A549 (cell line): ENCODE measurements around the gene WDR35. TPM values are rescaled to one million over a fixed set of nuclear protein-coding genes. Genes with fewer than 3 reads are reported as not detected.

Experiments
- BHLHE40 ChIP-seq: IDR thresholded peaks from 2 replicates; pipeline ENCODE4 v1.6.1; 2012; ENCODE audit warnings: low read depth, low read length, inconsistent platforms
- EHF ChIP-seq: fragments of 250-450 bp; sonication (Bioruptor Pico); IDR thresholded peaks from 2 replicates; pipeline ENCODE4 v1.5.0; 2020; ENCODE audit warnings: mild to moderate bottlenecking
- EHMT2 ChIP-seq: fragments of 200-600 bp; sonication (generic); IDR thresholded peaks from 2 replicates; pipeline ENCODE4 v1.6.1; 2016; ENCODE audit warnings: antibody characterized with exemption, low read depth, mild to moderate bottlenecking, moderate library complexity
- FOSB ChIP-seq: fragments of 250-450 bp; sonication (Bioruptor Pico); IDR thresholded peaks from 2 replicates; pipeline ENCODE4 v1.5.0; 2020; ENCODE audit warnings: mild to moderate bottlenecking, moderate library complexity
- GATA3 ChIP-seq: IDR thresholded peaks from 2 replicates; pipeline ENCODE4 v1.6.1; 2012; ENCODE audit warnings: borderline replicate concordance
- HDAC2 ChIP-seq: fragments of 200-600 bp; sonication (generic); IDR thresholded peaks from 2 replicates; pipeline ENCODE4 v1.6.1; 2016
- HEYL ChIP-seq: fragments of 250-450 bp; sonication (Bioruptor Pico); IDR thresholded peaks from 2 replicates; pipeline ENCODE4 v1.8.0; 2021; ENCODE audit warnings: mild to moderate bottlenecking, moderate library complexity
- HOXB13 ChIP-seq: fragments of 250-450 bp; sonication (Bioruptor Pico); IDR thresholded peaks from 2 replicates; pipeline ENCODE4 v1.5.0; 2020; ENCODE audit warnings: low read depth, mild to moderate bottlenecking, moderate library complexity
- JUN ChIP-seq, 2 experiments: fragments of >200 bp; sonication (Bioruptor Twin); formaldehyde crosslinking; IDR thresholded peaks; 2 replicates in 1 of 2; 3 replicates in 1 of 2; pipeline ENCODE4 v1.6.1; 2016 to 2017
- KDM1A ChIP-seq: fragments of 200-600 bp; sonication (generic); IDR thresholded peaks from 2 replicates; pipeline ENCODE4 v1.6.1; 2016; ENCODE audit warnings: low read depth, mild to moderate bottlenecking
- MAFK ChIP-seq: fragments of 450-650 bp; IDR thresholded peaks from 2 replicates; pipeline ENCODE4 v1.6.1; 2014; ENCODE audit not compliant: partially characterized antibody
- MAZ ChIP-seq: fragments of 150-350 bp; IDR thresholded peaks from 2 replicates; pipeline ENCODE4 v1.6.1; 2014; ENCODE audit warnings: antibody characterized with exemption, low read depth, low read length, borderline replicate concordance
- PHF8 ChIP-seq: fragments of 200-600 bp; sonication (generic); IDR thresholded peaks from 2 replicates; pipeline ENCODE4 v1.6.1; 2016; ENCODE audit warnings: low read depth, mild to moderate bottlenecking, antibody characterized with exemption, moderate library complexity, borderline replicate concordance
- POLR2A ChIP-seq: IDR thresholded peaks from 2 replicates; pipeline ENCODE4 v1.6.1; 2012; ENCODE audit warnings: mild to moderate bottlenecking, low read length
- POLR2AphosphoS2 ChIP-seq: conservative IDR thresholded peaks from 2 replicates; pipeline ENCODE4 v1.6.1; 2012; ENCODE audit warnings: low read length, improper control_type of control experiment, inconsistent platforms
- RARB ChIP-seq: fragments of 250-450 bp; sonication (Bioruptor Pico); IDR thresholded peaks from 2 replicates; pipeline ENCODE4 v1.8.0; 2021; ENCODE audit warnings: mild to moderate bottlenecking, moderate library complexity
- RNF2 ChIP-seq: fragments of 200-600 bp; sonication (generic); IDR thresholded peaks from 2 replicates; pipeline ENCODE4 v1.6.1; 2016; ENCODE audit warnings: low read depth, mild to moderate bottlenecking, antibody characterized with exemption, moderate library complexity, borderline replicate concordance
- SREBF2 ChIP-seq: fragments of 450-650 bp; IDR thresholded peaks from 2 replicates; pipeline ENCODE4 v1.6.1; 2014; ENCODE audit warnings: mild to moderate bottlenecking, moderate library complexity
- ZC3H11A ChIP-seq: fragments of 450-650 bp; IDR thresholded peaks from 2 replicates; pipeline ENCODE4 v1.6.1; 2014; ENCODE audit warnings: antibody characterized with exemption, mild to moderate bottlenecking
- ZFP36 ChIP-seq: fragments of 450-650 bp; IDR thresholded peaks from 2 replicates; pipeline ENCODE4 v1.6.1; 2014; ENCODE audit warnings: borderline replicate concordance; ENCODE audit not compliant: partially characterized antibody
- polyA plus RNA-seq, 4 experiments: library from polyadenylated mRNA; depleted of rRNA in 3 of 4; stranded (reverse); fragments of >200 nt; fragmentation: RNase III in 1 of 4; extraction: RNeasy Plus Mini Kit Qiagen cat#74134 plus additional on column Dnase treatment in 1 of 4; gene quantifications; 2 replicates in 3 of 4; 3 replicates in 1 of 4; pipeline ENCODE4 v1.2.3, GENCODE V29; 2011 to 2017
- TF ChIP-seq, protein P1 (sequence below): fragments of >200 bp; sonication (Bioruptor Twin); formaldehyde crosslinking; IDR thresholded peaks from 3 replicates; pipeline ENCODE4 v1.6.1; 2016
- TF ChIP-seq, protein P2 (sequence below): fragments of >200 bp; sonication (Bioruptor Twin); formaldehyde crosslinking; IDR thresholded peaks from 3 replicates; pipeline ENCODE4 v1.5.1; 2016
- TF ChIP-seq, protein P3 (sequence below): fragments of 200-600 bp; sonication (generic); IDR thresholded peaks from 2 replicates; pipeline ENCODE4 v1.6.1; 2016; ENCODE audit warnings: antibody characterized with exemption, mild to moderate bottlenecking, moderate library complexity

The WDR35 gene
- polyA plus RNA-seq, 2 of the 4 experiments (the other 2 are of a cell fraction): 12.1 to 28.5 TPM

DNA sequence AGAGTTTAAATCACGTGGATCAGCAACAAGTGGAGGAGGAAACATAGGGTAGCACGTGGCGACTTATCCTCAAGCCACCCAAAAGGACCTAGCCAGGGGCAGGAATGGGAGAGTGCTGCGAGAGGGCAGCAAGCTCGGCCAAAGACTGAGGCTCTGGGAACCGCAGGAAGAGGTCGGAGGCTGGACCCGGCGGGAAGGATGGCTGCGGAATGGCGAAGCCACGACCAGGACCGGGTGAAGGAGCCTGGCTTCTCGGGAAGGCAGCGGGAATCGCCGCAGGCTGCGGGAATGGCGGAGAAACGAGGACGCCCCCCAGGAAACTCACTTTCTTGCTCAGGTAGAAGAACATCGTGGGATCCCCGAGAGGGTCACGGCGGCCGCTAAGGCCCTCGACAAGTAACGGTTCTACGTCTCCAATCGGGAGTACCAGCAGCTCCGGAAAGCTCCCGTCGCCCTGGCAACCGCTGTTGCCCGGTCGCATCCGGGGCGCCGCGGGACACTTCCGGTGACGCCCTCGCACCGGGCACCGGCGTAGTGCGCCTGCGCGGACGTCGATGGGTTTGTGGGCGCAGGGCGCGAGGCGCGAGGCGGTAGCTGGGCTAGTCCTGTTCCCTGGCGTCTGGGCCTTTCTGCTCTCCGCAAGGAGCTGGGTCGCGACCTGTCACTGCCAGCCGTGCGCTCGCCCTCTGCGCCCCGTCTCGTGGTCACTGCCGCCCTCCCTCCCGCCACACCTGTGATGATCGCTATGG is at the start of gene WDR35 (continued):
- TF ChIP-seq RARB (CRISPR knock-in tag) (no peak), SREBF2 (no peak), POLR2AphosphoS2 (no peak), POLR2A (peak; percentile 99), HEYL (no peak), PHF8 (peak; percentile 79; the same call in 1 of the 2 replicates), GATA3 (peak; percentile 27; the same call in 1 of the 2 replicates), ZFP36 (no peak), RNF2 (no peak), MAFK (no peak), ZC3H11A (no peak), BHLHE40 (no peak), HOXB13 (peak; percentile 25; the same call in 1 of the 2 replicates), JUN (IDR thresholded peaks at IDR 0.05) (peak; percentile 84 to 96), EHMT2 (no peak), MAZ (no peak), HDAC2 (0 out of 2 replicates have a peak, but pooled peaks have one; percentile 32), KDM1A (0 out of 2 replicates have a peak, but pooled peaks have one; percentile 54), EHF (CRISPR knock-in tag) (no peak), FOSB (CRISPR knock-in tag) (no peak)
- TF ChIP-seq, protein P1, sequence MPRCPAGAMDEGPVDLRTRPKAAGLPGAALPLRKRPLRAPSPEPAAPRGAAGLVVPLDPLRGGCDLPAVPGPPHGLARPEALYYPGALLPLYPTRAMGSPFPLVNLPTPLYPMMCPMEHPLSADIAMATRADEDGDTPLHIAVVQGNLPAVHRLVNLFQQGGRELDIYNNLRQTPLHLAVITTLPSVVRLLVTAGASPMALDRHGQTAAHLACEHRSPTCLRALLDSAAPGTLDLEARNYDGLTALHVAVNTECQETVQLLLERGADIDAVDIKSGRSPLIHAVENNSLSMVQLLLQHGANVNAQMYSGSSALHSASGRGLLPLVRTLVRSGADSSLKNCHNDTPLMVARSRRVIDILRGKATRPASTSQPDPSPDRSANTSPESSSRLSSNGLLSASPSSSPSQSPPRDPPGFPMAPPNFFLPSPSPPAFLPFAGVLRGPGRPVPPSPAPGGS: peak; percentile 94
- TF ChIP-seq, protein P2, sequence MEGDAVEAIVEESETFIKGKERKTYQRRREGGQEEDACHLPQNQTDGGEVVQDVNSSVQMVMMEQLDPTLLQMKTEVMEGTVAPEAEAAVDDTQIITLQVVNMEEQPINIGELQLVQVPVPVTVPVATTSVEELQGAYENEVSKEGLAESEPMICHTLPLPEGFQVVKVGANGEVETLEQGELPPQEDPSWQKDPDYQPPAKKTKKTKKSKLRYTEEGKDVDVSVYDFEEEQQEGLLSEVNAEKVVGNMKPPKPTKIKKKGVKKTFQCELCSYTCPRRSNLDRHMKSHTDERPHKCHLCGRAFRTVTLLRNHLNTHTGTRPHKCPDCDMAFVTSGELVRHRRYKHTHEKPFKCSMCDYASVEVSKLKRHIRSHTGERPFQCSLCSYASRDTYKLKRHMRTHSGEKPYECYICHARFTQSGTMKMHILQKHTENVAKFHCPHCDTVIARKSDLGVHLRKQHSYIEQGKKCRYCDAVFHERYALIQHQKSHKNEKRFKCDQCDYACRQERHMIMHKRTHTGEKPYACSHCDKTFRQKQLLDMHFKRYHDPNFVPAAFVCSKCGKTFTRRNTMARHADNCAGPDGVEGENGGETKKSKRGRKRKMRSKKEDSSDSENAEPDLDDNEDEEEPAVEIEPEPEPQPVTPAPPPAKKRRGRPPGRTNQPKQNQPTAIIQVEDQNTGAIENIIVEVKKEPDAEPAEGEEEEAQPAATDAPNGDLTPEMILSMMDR: no peak
- TF ChIP-seq, protein P3, sequence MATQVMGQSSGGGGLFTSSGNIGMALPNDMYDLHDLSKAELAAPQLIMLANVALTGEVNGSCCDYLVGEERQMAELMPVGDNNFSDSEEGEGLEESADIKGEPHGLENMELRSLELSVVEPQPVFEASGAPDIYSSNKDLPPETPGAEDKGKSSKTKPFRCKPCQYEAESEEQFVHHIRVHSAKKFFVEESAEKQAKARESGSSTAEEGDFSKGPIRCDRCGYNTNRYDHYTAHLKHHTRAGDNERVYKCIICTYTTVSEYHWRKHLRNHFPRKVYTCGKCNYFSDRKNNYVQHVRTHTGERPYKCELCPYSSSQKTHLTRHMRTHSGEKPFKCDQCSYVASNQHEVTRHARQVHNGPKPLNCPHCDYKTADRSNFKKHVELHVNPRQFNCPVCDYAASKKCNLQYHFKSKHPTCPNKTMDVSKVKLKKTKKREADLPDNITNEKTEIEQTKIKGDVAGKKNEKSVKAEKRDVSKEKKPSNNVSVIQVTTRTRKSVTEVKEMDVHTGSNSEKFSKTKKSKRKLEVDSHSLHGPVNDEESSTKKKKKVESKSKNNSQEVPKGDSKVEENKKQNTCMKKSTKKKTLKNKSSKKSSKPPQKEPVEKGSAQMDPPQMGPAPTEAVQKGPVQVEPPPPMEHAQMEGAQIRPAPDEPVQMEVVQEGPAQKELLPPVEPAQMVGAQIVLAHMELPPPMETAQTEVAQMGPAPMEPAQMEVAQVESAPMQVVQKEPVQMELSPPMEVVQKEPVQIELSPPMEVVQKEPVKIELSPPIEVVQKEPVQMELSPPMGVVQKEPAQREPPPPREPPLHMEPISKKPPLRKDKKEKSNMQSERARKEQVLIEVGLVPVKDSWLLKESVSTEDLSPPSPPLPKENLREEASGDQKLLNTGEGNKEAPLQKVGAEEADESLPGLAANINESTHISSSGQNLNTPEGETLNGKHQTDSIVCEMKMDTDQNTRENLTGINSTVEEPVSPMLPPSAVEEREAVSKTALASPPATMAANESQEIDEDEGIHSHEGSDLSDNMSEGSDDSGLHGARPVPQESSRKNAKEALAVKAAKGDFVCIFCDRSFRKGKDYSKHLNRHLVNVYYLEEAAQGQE: no peak
